ENCODE data around the gene SCAPER.

SCAPER gene

DNA sequence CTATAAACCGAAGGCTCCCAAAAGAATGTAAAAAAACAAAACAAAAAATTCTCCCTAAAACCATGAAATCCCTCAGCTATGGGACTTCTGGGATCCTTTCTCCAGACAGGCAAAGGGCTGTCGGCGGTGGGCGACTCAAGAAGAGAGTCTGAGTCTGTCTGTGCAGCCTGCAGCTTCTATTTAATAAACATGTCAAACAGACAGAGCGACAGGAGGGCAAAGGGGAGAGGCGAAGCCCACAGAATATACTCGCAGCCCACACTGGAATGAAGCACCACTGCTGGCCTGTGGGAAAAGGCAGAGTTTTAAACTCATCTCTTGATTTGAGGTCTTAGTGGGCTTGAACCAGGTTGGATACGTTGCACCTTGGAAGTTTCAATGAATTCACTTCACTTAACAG, 528.3 kb downstream of the SCAPER start:
- Histone ChIP-seq H3K9me3 (ENCODE audit: control insufficient read depth, low read length) (no peaks in the 10 kb centered on the region), H3K79me2 (no peaks in the 10 kb centered on the region), H3K9ac (no peak overlapping the region), H3K4me2 (ENCODE audit: low read length) (no peak overlapping the region), H2AFZ (no peak overlapping the region), H3K4me1 (no peaks in the 10 kb centered on the region), H3K36me3 (ENCODE audit: control insufficient read depth, insufficient read depth, low read length) (no peaks in the 10 kb centered on the region), H3K27me3 (ENCODE audit: control insufficient read depth, insufficient read depth, low read length) (no peaks in the 10 kb centered on the region), H3K4me3 (ENCODE audit: low read depth, low read length) (no peak overlapping the region), H3K27ac (no peak overlapping the region)
- TF ChIP-seq, protein P1, sequence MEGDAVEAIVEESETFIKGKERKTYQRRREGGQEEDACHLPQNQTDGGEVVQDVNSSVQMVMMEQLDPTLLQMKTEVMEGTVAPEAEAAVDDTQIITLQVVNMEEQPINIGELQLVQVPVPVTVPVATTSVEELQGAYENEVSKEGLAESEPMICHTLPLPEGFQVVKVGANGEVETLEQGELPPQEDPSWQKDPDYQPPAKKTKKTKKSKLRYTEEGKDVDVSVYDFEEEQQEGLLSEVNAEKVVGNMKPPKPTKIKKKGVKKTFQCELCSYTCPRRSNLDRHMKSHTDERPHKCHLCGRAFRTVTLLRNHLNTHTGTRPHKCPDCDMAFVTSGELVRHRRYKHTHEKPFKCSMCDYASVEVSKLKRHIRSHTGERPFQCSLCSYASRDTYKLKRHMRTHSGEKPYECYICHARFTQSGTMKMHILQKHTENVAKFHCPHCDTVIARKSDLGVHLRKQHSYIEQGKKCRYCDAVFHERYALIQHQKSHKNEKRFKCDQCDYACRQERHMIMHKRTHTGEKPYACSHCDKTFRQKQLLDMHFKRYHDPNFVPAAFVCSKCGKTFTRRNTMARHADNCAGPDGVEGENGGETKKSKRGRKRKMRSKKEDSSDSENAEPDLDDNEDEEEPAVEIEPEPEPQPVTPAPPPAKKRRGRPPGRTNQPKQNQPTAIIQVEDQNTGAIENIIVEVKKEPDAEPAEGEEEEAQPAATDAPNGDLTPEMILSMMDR (IDR thresholded peaks at IDR 0.05): no peak

DNA sequence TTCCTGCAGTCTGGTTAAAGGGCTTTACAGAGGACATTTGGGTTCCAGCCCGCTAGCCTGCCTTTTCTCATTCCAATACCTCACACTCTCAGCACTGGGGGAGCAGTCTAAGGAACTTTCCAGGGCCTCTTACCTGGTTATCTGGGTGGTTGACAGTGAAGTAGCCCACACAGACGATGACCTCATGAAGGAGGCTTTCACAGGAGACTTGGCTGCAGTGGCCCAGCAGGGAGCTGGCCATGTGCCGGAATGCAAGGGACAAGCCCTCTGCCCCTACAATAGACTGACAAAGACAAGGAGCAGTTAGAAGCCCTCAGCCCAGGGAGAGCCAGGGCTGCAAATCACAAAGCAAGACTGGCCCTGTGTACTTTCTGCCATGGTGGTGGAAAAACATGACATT, 529.1 kb downstream of the SCAPER start:
- Histone ChIP-seq H3K4me1 (no peaks in the 10 kb centered on the region), H3K79me2 (no peaks in the 10 kb centered on the region), H2AFZ (no peak overlapping the region), H3K27me3 (ENCODE audit: control insufficient read depth, insufficient read depth, low read length) (no peaks in the 10 kb centered on the region), H3K4me2 (ENCODE audit: low read length) (no peak overlapping the region), H3K27ac (no peak overlapping the region), H3K4me3 (ENCODE audit: low read depth, low read length) (no peak overlapping the region), H3K9me3 (ENCODE audit: control insufficient read depth, low read length) (no peaks in the 10 kb centered on the region), H3K9ac (no peak overlapping the region), H3K36me3 (ENCODE audit: control insufficient read depth, insufficient read depth, low read length) (no peaks in the 10 kb centered on the region)
- TF ChIP-seq, protein P1 (IDR thresholded peaks at IDR 0.05): no peak

DNA sequence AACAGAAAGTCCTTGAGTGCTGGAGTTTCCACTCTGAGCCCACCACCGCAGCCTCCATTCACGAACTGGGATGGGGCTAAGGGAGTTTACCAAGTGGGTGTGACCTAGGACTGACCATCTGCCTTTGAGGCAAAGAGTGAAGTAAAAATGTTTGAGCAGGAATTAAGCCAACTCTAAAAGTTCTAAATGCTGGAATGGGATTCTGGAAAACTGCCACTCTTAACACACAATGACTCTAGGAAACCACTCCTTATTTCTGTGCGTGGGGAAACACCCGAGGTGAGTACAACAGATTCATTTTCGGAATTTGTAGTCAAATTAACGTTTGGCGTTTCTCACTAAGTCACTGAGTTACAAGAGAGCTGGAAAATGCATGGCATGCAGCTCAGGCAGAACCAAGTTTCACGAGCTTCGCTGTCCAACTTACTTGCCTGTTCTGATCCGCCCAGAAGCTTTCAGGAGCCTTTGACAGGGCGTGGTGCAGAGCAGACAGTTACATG, 537.0 kb downstream of the SCAPER start:
- Histone ChIP-seq H3K36me3 (ENCODE audit: control insufficient read depth, insufficient read depth, low read length) (no peaks in the 10 kb centered on the region), H3K27me3 (ENCODE audit: control insufficient read depth, insufficient read depth, low read length) (no peaks in the 10 kb centered on the region), H3K9ac (no peak overlapping the region), H3K4me3 (ENCODE audit: low read depth, low read length) (no peak overlapping the region), H2AFZ (no peak overlapping the region), H3K27ac (no peak overlapping the region), H3K4me1 (no peaks in the 10 kb centered on the region), H3K79me2 (no peaks in the 10 kb centered on the region), H3K9me3 (ENCODE audit: control insufficient read depth, low read length) (no peaks in the 10 kb centered on the region), H3K4me2 (ENCODE audit: low read length) (no peak overlapping the region)
- TF ChIP-seq, protein P1 (IDR thresholded peaks at IDR 0.05): no peak

DNA sequence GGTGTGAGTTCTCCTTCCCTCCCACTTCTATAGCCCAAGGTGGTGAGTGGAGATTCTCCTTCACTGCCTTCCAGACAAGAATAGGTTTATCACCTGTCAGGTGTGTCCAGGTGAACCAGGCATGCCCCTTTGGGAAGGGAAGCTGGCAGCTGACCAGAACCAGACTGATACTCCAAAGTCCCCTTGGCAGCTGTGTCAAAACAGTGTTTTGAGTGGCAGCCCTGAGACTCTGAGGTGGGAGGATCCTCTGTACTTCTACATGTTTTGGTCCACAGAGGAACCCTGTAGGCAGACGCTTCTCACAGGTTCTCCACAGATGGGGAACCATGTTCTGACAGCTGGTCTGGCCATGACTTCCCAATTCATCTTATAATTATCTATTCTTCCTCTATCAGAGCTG, 538.4 kb downstream of the SCAPER start:
- no peak overlapping the region for H3K27ac ChIP-seq
- no peak overlapping the region for H3K9ac ChIP-seq
- H3K79me2 ChIP-seq: no peaks in the 10 kb centered on the region
- no peaks in the 10 kb centered on the region for H3K27me3 ChIP-seq (ENCODE audit: control insufficient read depth, insufficient read depth, low read length)
- H3K4me2 ChIP-seq (ENCODE audit: low read length): no peak overlapping the region
- H3K4me3 ChIP-seq (ENCODE audit: low read depth, low read length): no peak overlapping the region
- no peaks in the 10 kb centered on the region for H3K36me3 ChIP-seq (ENCODE audit: control insufficient read depth, insufficient read depth, low read length)
- H3K4me1 ChIP-seq: no peaks in the 10 kb centered on the region
- no peaks in the 10 kb centered on the region for H3K9me3 ChIP-seq (ENCODE audit: control insufficient read depth, low read length)
- no peak overlapping the region for H2AFZ ChIP-seq
- TF ChIP-seq, protein P1 (IDR thresholded peaks at IDR 0.05): no peak

DNA sequence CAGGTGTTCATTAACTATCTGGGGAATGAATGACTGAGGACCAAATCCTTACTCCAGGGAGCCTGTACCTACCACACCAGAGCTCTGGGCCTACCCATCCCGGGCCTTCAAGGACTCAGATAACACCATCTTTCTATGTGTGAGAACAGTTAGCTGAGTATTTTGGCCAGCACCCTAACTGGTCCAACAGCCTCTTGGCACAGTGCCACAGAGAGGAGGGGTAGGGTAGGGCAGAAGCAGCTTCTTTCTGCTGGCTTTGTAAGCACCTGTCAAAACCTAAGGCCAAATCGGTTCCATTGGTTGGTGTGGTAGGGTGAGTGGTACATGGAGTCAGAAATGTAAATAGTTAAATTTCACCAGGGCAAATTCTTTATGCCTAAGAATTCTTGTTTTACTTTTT, 541.9 kb downstream of the SCAPER start:
- H3K4me1 ChIP-seq: no peaks in the 10 kb centered on the region
- no peak overlapping the region for H3K4me3 ChIP-seq (ENCODE audit: low read depth, low read length)
- H3K9me3 ChIP-seq (ENCODE audit: control insufficient read depth, low read length): no peaks in the 10 kb centered on the region
- H3K27ac ChIP-seq: no peak overlapping the region
- no peaks in the 10 kb centered on the region for H3K27me3 ChIP-seq (ENCODE audit: control insufficient read depth, insufficient read depth, low read length)
- H3K79me2 ChIP-seq: no peaks in the 10 kb centered on the region
- no peaks in the 10 kb centered on the region for H3K36me3 ChIP-seq (ENCODE audit: control insufficient read depth, insufficient read depth, low read length)
- H3K9ac ChIP-seq: no peak overlapping the region
- no peak overlapping the region for H2AFZ ChIP-seq
- H3K4me2 ChIP-seq (ENCODE audit: low read length): no peak overlapping the region
- TF ChIP-seq, protein P1 (IDR thresholded peaks at IDR 0.05): no peak
